HG03457 (cell line): Measurements from ENCODE around the gene ADGRB3.
A peak's percentile ranks its signal among the peaks of the same experiment; 100 is the strongest.
"Not testable (repeated sequence)": the region's sequence is repeated elsewhere in the genome, so short reads cannot be mapped to it uniquely, and the experiment has no call there.

Experiments used
- ATAC-seq: cut with Tn5 transposase; IDR thresholded peaks from one replicate; pipeline ENCODE4 v1.9.1; 2021; ENCODE audit warnings: moderate number of reproducible peaks; ENCODE audit not compliant: unreplicated experiment

The ADGRB3 gene

DNA sequence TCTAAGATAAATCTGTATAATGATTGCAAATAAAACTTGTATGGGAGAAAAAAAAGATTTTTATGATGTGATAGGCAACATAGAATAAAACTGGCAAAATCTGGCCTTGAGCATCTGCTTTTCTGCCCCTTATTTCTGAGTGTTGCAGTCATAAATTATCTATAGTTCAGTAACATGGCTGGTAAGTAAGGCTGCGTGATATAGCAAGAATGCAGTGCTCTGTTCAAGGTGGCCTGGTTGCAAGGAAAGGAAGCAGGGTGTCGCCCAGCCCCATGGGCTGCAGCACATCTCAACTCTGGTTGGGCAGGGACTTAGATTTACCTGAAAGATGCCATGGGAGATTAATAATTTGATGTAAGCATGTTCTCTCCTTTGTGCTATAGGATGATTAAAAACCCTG, 582.3 kb downstream of the ADGRB3 start:
- no peak for ATAC-seq

DNA sequence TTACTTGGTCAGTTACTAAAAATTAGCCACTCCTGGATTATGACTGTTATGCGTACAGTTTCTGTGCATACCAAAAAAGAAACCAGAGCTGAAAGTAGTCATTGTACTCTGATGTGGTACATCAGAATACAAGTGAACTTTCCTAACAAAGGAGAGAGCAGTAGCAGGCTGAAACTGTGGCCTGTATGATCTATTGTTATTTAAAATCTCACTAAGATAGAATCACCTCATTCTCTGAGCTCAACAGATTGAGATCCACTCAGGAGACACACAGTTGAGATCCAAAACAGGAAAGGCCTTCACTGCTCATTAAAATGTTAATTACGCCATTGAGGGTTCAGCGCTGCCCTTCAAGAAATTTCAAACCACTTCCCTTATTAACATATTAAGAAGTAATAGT, 585.3 kb downstream of the ADGRB3 start:
- ATAC-seq = no peak

DNA sequence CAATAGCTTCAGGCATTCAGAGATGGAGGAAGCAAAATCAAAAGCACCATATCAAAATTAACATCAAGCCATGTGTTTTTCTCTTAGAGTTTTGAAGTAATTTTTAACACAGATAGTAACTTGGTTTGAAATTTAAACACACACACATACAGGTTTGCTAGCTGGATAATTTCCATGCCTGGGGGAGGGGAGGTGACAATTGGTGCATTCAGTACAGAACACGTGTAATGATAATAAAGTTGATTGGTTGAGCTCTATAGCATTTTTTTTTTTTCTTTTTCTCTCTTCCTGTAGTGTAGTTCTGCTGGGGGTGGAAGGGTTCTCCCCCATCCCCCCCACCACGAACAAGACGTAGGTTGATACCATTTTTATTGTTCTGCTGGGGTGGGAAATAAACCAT, 596.9 kb downstream of the ADGRB3 start:
- ATAC-seq = no peak

- ATAC-seq = no peak
Measured at GRCh38 chr6:69232496-69232895, 597.4 kb downstream of the ADGRB3 start.

GRCh38 chr6:69232911-69233448, 597.9 kb downstream of the ADGRB3 start:
- ATAC-seq = peak; percentile 80

DNA sequence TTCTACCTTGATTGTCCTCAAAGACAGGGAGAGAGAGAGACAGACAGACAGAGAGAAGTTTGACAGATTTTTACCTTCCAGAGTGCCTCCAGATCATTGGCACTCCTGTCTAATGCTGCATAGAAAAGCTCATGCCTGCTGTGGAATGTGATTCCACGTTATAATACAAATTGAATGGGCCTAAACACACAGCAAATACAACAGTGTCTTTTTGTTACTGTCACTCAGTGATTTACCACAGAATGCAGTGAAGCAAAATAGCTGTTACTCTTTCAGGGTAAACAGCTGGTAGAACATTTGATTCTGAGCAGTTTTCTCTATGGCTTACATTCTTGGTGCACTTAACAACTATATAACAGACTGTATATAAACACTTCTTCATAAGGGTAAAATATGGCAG, 603.0 kb downstream of the ADGRB3 start:
- ATAC-seq = no peak

- ATAC-seq = no peak
Measured at GRCh38 chr6:69246983-69247382, 611.9 kb downstream of the ADGRB3 start.

DNA sequence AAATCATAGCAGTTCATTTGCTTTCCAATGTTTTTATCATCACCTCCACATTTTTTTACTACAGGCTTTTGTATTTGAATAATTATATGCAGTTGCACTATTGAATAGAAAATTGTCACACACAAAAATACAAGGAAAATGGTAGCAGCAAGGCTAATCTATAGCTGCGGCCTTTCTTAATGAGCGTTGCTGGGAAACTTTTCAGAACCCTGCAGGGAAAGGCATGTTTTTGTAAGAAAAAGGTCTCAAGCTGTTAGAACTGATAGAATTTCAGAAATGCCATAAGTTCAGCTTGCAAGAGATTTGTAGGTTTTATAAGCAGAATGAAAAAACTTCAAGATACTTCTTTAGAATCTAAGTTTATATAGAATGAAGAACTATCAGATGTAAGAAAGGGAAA, 625.9 kb downstream of the ADGRB3 start:
- ATAC-seq = no peak

- no peak for ATAC-seq
Measured at GRCh38 chr6:69263297-69263696, 628.2 kb downstream of the ADGRB3 start.

GRCh38 chr6:69265090-69265489, 630.0 kb downstream of the ADGRB3 start:
- ATAC-seq = no peak

DNA sequence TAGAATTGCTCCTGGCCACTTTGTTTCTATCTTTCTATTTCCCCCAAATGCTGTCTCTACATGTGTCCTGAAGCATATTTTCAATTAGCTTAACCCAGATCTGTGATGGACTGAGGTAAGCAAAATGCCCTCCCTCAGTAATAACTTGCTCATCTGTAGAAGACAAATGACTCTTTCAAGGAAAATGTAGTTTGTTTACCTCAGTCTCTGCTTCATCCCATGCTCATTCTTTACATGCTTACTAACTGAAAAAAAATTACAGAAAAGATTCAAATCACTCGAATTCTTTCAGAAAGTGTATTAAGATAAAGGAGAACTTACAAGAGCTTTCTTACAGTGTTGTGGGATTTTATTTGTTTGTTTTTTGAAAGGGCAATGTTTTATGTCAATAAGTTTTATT, 630.6 kb downstream of the ADGRB3 start:
- no peak for ATAC-seq

DNA sequence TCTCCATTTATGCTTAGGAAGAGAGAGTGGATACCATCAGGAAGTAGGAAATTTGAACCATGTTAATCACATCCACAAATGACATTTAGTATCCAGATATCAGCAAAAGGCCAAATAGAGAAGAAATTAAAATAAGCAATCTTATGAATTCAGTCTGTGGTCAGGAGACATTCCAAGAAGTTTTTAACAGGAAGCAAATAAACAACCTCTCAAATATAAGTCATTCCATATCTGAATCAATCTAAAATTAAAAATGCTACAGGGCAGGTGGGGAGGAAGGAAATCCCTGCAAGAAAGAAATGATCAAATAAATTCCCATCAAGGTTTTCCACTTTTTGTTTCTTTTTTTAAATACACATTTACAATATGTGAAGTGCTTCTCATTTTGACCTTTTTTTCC, 641.1 kb downstream of the ADGRB3 start:
- ATAC-seq = no peak

DNA sequence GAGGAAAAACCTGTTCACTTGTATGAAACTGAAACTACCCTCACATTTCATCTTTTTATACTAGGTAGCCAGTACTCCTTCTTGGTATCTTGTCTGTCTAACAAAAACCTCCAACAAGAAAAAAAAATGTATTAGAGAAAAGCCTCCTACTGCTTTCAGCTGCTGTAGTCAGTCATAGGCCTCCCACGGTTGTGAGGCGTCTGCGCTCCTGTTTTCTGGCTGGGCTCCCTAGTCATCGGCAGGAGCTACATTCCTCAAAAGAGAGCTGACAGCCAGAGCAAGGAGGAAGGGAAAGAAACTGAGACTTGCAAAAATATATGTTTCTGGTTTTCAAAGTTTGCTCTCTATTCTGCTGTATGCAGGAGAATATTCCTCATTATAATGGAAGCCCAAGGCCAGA, 644.7 kb downstream of the ADGRB3 start:
- ATAC-seq = no peak

- ATAC-seq = no peak
Measured at GRCh38 chr6:69280858-69281257, 645.8 kb downstream of the ADGRB3 start.

GRCh38 chr6:69284176-69284730, 649.2 kb downstream of the ADGRB3 start:
- ATAC-seq = no peak

DNA sequence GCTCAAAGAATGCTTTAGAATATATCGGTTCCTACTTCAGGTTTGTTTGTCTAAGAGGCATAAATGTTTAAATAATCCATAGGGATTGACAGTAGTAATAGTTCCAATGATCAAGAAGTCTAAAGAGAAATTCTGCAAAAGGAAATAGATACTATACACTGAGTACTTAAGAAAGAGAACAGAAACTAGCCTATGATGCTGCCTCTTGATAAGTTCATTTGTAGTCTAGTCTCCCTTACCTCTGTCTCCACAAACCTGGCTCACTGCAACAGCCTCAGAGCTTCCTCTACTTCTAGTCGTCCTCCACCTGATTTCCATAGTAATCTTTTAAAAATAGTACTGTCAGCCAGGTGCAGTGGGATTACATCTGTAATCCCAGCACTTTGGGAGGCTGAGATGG, 650.0 kb downstream of the ADGRB3 start:
- no peak for ATAC-seq

- ATAC-seq = no peak
Measured at GRCh38 chr6:69286331-69286730, 651.2 kb downstream of the ADGRB3 start.

DNA sequence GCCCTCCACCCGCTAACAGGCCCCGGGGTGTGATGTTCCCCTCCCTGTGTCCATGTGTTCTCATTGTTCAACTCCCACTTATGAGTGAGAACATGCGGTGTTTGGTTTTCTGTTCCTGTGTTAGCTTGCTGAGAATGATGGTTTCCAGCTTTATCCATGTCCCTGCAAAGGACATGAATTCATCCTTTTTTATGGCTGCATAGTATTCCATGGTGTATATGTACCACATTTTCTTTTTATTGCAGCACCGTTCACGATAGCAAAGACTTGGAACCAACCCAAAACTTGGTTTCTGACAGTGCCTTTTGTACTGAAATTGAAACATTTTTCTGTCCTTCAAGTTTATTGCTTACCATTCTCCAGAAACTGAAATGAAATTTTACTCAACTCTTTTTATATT, 653.1 kb downstream of the ADGRB3 start:
- not testable (repeated sequence) for ATAC-seq

GRCh38 chr6:69289689-69290495, 654.8 kb downstream of the ADGRB3 start:
- no peak for ATAC-seq

DNA sequence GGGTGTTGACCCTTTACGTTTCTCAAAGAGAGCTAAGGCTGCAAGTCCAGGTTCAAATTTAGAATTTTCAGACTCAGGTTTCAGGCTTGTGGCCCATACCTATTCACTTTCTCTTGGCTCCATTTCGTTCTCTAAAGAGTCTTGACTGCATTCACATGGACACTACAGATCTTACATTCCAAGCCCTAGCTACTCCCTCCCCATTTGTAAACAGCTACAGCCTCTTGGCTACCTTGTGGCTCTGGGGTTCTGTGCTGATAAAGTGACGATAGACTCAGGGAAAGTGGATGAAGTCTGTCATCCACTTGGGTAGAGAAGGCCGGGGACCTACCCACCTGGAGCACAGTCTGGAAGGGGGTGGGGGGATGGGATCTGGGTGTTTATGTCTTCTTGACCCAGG, 658.4 kb downstream of the ADGRB3 start:
- no peak for ATAC-seq

DNA sequence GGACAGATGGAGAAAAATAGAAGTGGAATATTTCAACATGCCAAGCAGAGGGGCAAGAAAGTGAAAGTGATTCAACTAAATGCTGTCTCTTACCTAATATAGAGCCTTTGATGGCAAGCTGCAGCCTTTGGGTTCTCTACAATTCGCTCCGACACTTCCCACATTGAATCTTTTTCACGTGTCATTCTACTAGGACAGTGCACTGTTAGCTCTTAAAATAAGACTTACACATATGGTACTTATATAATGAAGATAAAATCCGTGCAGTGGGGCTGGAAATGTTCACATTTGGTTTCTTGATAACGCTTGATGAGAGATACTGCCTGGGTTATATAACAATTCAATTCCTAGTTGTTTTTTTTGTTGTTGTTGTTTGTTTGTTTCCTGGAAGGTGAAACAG, 659.3 kb downstream of the ADGRB3 start:
- no peak for ATAC-seq

DNA sequence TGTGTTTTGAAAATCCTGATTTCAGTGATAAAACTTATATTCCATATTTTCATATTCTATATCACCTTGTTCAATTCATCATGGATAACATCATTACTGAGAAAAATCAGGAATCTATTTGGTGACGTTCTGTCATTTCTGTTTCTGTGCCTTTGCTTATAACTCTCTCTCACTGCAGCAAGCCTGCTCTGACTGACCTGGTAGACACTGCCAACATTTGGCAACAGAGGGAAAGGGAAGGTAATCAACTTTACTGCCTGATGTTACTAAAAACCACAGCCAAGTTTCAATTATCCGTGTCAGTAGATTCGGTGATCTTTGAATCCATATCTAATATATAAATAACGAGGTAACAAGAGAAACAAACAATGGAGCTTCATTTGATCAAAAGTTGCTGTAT, 659.8 kb downstream of the ADGRB3 start:
- ATAC-seq = no peak

DNA sequence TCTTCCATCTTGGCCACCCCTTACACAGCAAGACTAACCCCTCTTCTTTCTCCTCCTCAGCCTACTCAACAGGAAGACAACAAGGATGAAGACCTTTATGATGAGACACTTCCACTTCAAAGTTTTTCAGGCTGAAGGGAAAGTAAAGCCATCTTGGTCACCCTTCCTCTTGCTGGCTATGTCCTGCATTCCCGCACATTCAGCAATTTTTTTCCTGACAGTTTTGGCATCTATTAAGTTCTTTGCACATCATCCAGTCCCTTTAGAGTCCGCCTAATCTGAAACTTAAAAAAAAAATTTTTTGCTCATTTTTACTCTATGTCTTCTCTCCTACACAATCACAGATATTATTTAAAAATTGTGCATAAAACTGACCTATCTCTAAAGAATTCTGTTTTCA, 668.3 kb downstream of the ADGRB3 start:
- ATAC-seq = no peak
